Stimulated activated CD8-positive, alpha-beta memory T cell treated with anti-CD3 and anti-CD28 coated beads, Interleukin-15, amount 100 ng/mL, for 24 hours (primary cell): ENCODE measurements around the gene MEF2D.

Experiments
- DNase-seq: peaks from one replicate; pipeline ENCODE4 v3.0.0-alpha.2; 2020; ENCODE audit warnings: low read depth

MEF2D gene

DNA sequence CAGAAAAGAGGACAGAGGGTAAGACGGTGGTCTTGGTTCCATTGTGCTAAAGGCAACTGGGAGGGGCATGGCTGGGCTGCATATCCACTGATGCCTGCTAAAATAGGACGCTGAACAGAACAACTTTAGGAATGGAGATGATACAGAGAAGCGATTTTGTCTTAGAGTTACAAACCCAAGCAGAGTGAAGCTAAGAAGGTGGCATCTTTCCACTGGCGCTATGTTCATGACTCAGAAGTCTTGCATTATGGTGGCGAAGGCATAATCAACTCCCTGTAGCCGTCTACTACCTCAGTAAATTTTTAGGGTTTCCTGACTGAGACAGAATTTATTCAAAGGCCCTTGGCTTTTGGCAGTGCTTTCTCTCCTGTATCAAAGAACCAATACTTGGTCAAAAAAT lies 57.3 kb downstream of the MEF2D start:
- no peak for DNase-seq

DNA sequence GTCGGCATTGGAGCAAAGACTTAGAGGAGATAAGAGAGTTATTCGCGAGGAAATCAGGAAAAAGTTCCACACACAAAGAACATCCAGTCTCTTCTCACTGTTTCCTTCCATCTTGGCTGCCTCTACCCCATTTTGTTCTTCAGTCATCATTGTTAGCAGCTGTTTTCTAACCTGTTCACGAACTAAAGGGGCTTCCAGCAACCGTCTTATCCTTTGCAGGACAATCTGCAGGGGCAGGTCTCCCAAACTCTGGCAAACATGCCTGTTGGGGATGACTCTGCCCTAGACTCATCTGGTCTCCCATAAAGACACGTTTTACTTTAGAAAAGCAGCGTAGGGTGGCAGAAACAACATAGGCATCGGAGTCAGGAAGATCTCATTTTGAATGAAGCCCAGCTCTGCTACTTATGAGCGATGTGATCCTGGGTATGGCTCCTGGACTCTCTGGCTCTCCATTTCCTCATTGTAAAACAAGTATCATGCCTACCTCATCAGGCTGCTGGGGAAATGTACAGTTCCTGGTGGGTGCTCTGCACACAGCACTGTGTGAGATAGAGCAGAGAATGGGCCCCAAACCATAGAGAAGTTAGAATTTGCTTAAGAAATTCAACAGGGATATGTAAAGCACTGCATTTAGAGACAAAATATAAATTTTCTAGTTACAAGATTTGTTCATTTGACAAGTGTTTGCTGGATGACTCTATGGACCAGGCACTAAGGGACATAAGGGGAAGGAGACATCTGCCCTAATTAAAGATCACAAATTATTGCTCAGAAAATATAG lies 59.7 kb downstream of the MEF2D start:
- DNase-seq: no peak

DNA sequence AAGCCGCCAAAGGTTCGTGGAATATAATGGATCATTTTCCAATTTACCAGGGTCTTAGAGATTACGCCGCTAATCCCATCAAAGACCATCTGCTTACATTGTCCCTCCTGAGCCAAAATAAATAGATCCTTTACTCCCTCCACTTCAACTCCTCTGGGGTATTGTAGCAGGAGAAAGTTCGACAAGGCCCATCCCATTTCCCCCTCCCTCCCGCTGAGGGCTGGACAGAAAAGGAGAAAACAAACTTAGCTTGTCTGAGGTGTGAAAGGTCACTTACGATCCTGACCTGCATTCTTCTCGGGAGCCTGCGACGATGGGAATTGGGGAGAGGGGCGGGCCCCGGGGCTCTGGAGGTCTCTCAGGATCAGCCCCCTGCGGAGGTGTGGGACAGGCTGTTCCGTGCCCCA lies 60.8 kb downstream of the MEF2D start:
- no peak for DNase-seq

DNA sequence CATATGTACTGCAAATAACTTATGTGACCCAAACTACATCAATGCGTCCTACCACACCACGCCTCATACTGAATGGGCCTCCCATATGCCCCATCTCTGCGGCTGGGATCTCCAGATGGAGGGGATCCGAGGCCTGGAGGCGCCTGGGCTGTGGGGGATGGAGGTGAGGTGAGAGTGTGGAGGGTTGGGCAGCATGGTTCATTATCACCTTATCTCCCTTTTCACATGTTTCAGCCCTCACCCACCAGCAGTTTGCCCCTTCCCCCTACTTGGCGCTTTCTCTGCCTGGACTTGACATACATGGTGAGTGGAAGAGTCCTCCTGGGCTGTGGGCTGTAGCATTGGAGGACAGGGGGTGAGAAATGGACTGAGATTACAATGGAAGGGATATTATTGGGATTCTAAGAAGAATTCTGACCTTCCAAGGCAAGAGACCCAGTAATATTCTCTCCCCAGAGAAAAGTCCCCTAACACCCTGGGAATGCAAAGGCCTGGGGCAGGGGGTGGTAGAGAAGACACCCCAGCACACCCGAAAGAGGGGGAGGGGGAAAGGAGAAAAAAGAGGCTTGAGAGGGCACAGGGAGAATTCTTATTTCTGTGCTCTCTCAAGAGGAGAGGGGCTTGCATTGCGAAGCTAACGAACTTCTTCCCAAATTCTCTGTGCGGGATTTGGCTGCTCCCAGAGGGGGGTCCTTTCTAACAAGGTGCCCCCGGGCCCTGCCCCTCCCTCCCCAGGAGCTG lies 61.4 kb downstream of the MEF2D start:
- DNase-seq: no peak

DNA sequence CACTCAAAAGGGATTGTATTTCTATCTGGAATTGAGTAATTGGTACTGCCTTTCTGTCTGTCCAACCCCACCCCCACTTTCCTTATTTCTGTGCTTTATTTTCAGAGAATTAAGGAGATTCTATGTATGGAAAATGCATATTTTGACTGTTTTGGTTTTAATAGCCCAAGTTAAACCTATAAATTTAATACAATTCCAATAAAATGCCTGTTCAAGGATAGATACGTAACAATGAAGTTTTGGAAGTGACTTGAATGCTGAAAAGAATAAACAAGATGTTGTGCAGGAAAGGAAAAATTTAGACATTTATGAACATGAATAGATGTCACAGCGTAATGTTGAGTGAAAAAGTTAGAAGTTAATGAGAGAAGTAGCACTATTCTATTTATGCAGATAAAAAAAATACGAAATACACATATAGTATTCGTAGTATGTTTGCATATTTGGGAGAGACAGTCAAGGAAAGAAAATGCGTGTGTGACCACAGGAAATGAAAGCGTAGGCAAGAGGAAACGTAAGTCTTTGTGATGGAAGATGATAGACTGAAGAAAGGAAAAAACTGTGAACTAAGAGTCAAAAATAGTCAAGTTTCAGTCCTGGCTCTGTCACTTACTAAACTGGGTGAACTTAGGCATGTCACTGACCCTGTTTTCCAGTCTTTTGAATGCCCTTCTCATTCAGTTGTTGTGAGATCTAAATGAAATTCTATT lies 62.1 kb downstream of the MEF2D start:
- DNase-seq: no peak

DNA sequence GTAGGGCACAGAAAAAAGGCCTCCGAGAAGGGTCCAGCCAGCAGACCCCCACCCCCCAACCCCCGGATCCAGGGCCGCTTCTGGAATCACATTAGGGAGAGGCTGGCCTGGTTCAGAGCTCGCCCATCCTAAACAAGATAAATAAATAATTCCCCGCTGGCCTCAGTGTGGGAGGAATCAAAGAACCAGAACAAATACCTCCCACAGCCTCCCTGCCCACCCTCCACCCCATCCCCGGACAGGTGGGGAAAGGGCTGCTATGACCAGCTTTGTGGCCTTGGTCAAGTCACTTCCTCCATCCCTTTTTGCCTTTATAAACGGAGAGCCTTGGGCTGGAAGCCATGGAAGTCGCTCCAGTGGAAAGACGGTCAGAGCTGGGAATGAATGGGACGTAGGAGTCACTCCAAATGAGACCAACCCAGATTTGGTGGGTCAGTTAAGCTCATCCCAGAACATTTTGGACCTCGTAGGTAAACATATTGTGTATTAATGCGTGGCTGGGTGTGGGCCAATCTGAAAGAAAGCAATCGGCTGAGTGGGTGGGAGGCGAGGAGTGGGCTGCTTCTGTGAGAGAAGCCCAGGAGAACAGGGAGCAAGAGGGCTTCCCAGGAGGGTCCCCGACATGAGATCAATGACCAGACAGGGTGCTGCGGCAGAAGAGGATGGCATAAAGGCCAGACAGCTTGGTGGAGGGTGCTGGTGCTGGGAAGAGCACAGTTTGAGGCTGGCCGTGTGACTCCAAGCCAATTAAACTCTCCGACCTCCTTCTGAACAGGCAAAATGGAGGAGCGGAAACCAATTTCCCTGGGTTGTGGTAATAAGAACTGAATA lies 63.3 kb downstream of the MEF2D start:
- DNase-seq: no peak

DNA sequence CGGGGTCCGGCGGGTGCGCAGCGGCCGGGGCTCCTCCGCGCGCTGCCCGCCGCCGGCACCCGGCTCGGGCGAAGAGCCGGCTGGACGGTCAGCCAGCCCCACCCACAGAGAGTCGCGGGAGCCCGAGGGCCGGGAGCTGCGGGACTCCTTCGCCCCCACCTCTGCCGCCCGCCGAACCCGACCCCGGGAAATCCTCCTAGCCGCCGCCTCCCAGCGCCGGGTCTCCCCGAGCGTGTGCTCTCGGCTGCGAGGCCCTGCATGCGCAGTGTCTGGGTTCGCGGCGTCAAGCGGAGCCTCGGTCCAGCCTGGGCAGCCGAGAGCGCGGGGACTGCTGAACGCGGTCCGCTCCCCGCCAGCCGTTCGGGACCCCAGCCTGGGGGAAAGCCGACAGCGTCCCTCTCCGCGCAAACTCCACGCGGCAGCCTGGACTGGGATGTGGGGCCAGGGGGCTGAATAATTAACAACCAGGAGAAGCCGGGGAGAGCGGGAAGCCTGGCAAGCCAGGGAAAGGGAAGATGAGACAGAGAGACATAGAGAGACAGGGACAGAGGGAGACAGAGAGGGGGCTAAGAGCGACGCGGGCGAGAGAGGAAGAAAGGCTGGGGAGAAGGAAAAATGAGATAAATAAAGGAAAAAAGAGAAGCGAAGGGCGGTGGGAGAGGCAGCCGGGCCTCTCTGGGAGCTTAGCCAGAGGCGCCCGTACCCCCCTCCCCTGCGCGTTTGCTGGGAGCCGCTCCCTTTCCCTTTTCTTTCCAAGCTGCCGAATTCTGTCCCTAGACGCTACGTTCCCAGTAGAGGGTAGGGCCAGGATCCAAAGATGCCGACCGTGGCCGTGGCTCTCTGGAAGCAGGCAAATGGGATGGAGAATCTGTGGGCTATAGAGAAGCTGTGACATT lies 64.2 kb downstream of the MEF2D start:
- no peak for DNase-seq

DNA sequence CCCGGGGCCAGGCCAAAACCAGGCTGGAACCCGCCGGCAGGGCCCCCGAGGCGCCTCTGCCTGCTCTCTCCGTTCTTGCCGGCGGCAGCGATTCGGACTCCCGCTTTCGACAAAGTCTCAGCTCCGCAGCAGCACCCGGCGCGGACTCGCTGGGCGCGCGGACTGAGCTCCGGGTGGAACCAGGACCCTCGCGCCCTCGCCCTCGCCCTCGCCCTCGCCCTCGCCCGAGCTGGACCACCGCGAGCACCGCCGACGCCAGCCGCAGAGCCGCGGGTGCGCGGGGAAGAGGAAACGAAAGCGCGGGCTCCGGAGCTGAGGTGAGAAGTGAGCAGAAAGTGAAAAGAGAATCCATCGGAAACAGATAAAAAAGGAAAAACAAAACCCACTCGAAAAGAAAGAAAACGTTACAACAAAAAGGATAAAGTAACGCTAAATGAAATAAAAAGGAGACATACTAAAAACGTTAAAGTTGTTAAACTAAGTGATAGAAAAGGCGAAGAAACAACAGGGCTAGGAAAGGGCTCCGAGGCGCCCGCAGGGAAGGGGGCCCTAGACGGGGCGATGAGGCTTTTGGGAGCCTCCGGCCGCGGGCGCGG lies 64.9 kb downstream of the MEF2D start:
- DNase-seq: no peak

DNA sequence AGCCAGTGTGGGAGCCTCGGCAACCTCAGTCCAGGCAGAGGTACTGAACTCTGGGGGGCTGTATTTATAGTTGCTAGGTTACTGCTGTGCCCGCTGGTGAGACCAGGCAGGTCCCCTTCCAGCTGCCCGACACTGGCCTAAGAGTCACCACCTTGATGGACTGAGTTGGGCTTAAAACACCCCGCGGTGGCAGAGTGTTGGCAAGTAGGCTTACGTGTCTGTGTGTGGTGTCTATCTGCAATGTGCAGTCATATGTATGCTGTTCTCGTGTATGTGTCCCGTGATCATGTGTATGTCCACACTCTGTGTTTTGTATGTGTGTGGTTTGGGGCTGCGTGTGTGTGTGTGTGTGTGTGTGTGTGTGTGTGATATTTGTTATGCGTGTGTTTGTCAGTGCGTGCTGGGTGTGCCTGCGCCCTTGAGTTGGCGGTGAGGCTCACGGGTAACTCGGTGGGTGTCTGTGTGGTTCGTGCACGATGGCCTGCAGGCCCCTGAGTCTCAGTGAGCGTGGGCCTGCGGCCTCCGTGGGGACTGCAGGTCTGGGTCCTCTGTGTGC lies 65.5 kb downstream of the MEF2D start:
- no peak for DNase-seq

DNA sequence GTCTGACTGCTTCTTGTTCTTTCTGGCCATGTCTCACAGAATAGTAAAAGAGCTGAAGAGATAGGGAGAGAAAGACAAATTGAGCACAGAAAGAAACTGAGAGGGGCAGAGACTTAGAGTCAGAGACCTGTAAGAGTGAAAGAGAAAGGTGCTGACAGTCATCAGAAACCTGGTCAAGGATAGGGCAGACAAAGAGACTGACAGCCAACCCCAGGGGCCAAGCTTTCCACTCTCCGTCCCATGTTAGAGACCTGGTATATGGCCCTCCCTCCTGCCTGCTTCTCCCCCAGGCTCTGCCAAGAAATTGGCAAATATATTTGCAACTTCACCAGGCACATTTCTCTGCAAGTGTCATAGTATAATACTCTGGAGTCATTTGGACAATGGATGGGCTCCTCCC lies 67.0 kb downstream of the MEF2D start:
- no peak for DNase-seq

DNA sequence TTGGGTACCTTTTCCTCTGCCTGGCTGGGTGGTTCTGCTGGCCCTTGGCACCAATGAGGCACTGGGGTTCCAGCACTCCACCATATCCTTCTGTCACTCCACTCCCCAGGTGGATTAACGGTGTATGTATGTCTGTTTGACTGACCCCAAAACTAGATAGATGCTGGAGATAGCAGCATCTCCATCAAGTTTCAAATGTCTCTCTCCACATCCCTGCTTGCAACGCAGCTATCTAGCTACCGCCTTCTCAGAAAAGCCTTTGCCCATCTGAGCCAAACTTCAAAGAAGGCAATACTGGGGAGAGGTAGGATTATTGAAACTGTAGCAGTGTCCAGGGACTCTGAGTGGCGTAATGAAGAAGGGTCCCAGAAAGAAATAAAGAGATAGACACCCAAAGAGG lies 67.5 kb downstream of the MEF2D start:
- DNase-seq: no peak

DNA sequence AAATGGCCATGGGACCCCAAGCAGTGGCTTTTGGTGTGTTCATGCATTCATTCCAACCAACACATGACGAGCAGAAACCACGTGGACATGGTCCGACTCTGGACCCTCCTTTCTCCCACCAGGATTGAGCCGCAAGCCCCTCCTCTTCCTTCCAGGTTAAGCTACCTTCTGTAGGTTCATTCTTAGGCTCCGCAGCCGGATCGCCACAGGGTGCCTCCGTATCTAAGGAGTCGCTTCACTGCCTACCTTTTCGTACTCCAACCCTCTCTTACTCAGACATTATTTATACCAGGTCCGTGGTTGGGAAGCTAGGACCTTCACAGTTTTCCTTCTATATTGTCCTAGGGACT lies 67.9 kb downstream of the MEF2D start:
- DNase-seq: no peak

DNA sequence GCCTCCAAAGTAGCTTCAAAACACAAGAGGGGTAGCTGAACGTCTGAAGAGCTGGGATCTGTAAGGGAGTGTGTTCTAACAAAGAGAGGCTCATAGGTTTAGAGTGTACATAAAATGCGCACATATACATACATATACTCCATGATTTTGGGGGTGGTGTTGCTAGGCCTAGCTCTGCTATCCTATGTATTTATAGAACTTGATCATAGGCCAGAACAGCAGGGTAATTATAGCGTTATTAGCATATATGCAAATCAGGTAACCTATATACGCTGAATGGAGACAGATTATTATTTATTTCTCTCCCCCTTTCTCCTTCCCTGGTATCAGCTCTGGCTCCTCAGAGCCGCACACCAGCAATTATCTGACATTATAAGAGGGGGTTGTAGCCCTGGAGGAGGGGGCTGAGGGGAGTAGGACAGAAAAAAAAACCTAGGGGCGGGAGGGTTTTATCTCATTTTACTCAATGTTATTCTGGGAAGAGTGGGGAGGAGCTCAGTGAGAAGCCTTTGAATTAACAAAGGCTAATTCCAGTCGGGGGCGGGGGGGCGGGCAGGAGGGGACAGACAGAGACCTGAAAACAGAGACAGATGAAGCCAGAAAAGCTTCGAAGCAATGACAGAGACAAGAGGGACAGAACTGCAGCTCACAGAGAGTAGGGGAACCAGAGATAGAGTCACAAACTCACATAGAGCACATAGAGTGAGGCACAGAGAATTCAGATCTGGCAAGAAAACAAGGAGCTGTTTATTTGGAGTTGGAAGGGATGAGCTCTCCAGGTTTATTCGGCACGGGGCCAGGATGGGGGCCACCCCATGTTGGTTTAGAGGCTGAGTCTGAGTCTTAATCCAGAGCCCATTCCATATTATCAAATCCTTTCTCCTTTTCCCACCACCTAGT lies 68.6 kb downstream of the MEF2D start:
- DNase-seq: no peak

DNA sequence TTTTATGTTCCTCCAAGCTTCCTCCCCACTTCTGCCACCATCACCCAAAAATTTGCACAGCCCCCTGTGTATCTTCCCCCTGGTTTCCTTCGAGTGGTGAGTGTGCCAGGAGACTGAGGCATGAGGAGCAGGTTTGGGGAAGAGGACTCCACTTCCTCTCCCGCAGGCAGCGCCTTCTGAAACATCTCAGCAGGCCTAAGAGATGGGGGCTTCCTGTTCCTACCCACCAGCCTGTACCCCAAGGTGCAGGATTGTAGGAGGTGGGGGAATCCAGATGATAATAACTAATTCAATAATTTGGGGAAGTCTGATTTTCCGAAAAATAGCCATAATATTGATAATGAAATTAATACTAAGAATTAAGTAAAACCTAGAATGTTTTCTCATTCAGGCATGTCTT lies 69.2 kb downstream of the MEF2D start:
- DNase-seq: no peak

DNA sequence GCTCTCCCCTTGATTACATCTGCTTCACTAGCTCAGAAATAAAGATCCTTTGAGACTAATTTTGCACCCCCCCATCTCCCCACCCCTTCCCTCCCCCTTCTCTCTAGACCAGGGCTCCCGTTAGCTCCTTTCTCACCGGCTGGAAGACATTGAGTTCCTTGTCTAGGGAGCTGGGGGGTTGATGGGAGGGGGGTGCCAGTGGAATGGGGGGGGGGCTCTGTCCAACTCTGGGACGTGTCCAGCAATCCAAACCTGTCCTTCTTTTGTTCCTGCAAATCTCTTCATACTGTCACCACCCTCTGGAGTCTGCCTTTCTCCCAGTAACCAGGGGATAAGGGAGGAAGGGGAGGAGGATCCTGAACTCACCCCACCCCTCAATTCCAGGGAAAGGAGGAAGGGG lies 69.7 kb downstream of the MEF2D start:
- no peak for DNase-seq

DNA sequence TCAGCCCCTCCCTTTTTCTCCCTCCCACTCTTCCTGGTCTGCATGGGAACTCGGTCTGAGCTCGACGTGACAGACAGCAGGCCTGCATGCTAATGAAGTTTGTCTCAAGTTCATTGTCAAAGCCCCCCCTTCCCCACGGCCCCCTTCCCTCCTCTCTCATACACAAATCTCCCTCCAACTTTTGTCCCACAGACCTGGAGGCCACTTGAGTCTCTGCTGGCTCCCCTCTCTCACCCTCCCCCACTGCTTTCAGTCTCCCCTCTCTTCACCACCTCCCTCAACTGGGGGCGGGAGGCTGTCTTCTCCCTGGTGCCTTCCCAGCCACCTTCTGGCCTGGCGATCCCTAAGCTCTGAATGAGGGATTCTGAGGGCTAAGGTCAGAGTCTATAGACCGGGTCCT lies 70.3 kb downstream of the MEF2D start:
- no peak for DNase-seq

DNA sequence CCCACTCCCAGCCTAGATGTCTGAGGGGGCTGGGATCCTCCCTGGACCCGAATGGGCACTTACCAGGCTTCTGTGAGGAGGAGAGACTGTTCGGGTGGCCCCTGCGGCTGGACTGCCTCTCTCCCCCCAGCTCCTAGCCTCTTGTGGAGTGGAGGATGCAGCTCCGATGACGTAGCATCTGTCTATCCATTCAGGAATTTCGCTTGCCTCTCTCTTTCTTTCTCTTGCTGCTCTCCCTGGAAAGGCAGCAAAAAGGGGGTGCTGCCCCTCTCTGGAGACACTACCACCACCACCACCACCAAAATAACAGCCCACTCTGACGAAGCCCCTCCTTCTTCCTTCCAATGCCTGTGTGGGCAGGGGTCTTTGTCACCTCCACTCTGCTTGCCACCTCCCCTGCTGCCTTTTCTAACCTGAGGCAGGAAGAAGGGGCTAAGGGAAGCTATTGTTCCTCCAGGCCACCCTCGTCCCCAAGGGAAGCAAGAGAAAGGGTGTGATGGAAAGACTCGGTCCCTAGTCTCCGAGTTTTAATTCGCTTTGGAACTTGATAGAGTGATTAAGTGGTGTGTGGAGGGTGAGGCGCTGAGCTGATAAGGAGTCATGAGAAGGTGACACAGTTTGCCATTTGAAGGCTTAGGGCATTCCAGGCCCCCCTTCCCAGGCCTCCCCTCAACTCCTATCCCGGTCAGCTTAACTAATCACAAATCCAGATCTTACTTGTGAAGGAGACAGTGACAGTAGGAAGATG lies 71.1 kb downstream of the MEF2D start:
- no peak for DNase-seq

DNA sequence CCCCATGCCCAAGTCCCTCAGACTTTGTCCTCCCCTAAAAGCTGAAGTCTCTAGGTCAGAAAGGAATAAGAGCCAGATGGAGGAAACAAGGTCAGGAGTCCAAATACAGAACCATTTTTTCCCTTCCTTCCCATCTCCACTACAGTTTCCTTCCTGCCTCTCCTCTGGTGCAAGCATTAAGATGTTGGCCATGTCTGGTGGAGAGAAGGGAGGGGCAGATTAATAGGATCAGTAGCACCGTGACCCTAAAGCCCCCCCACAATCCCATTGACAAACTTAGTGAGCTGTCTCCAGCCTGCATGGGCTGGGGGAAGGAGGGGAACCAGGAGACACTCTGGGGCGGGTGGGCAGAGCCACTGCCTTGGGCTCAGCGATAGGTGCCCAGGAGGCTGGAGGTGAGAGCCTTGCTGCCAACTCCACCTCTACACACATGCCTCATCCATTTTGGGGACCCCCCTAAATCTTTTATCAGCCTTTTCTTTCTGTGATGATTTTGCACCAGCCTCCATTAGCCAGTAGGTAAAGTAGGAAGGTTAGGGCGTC lies 71.8 kb downstream of the MEF2D start:
- DNase-seq: no peak
